Hepatocyte (in vitro differentiated cells): Measurements from ENCODE around the gene CDC42BPB. TPM values are rescaled to one million over a fixed set of nuclear protein-coding genes. Genes with fewer than 3 reads are reported as not detected.

Experiments used
- DNase-seq: peaks from one replicate; pipeline ENCODE4 v3.0.0-alpha.2; 2016; ENCODE audit warnings: low spot score
- H2AFZ ChIP-seq: fragments of 200-600 bp; sonication (generic); 2 replicates; pipeline ENCODE4 v1.6.0; 2016; ENCODE audit warnings: antibody characterized with exemption, mild to moderate bottlenecking
- H3K27ac ChIP-seq: fragments of 200-600 bp; sonication (generic); 2 replicates; pipeline ENCODE4 v1.5.1; 2016; ENCODE audit warnings: mild to moderate bottlenecking
- H3K27me3 ChIP-seq: fragments of 200-600 bp; sonication (generic); 2 replicates; pipeline ENCODE4 v1.6.1; 2016
- H3K36me3 ChIP-seq: fragments of 200-600 bp; sonication (generic); replicated peaks from 2 replicates; pipeline ENCODE4 v1.5.1; 2016; ENCODE audit warnings: low read depth; ENCODE audit not compliant: insufficient read depth
- H3K4me1 ChIP-seq: fragments of 200-600 bp; sonication (generic); 2 replicates; pipeline ENCODE4 v1.5.1; 2016; ENCODE audit warnings: mild to moderate bottlenecking, moderate library complexity; ENCODE audit not compliant: insufficient read depth
- H3K4me2 ChIP-seq: fragments of 200-600 bp; sonication (generic); 2 replicates; pipeline ENCODE4 v1.6.0; 2016
- H3K4me3 ChIP-seq: fragments of 200-600 bp; sonication (generic); 2 replicates; pipeline ENCODE4 v1.5.1; 2016; ENCODE audit warnings: mild to moderate bottlenecking
- H3K79me2 ChIP-seq: fragments of 200-600 bp; sonication (generic); 2 replicates; pipeline ENCODE4 v1.6.0; 2017; ENCODE audit warnings: mild to moderate bottlenecking
- H3K9me2 ChIP-seq: fragments of 200-600 bp; sonication (generic); replicated peaks from 2 replicates; pipeline ENCODE4 v1.6.0; 2017; ENCODE audit warnings: mild to moderate bottlenecking; ENCODE audit not compliant: insufficient read depth
- H3K9me3 ChIP-seq: fragments of 200-600 bp; sonication (generic); 2 replicates; pipeline ENCODE4 v1.5.1; 2016; ENCODE audit warnings: low read depth, mild to moderate bottlenecking
- H4K20me1 ChIP-seq: fragments of 200-600 bp; sonication (generic); 2 replicates; pipeline ENCODE4 v1.6.0; 2016; ENCODE audit warnings: mild to moderate bottlenecking; ENCODE audit not compliant: insufficient read depth, poor library complexity, severe bottlenecking
- CTCF ChIP-seq: fragments of 200-600 bp; sonication (generic); IDR thresholded peaks from 2 replicates; pipeline ENCODE4 v1.5.1; 2016; ENCODE audit warnings: antibody characterized with exemption, mild to moderate bottlenecking; ENCODE audit not compliant: poor library complexity
- EZH2 ChIP-seq: fragments of 200-600 bp; sonication (generic); IDR thresholded peaks from 2 replicates; pipeline ENCODE4 v1.6.1; 2016; ENCODE audit warnings: antibody characterized with exemption, mild to moderate bottlenecking, borderline replicate concordance
- EZH2phosphoT487 ChIP-seq: fragments of 200-600 bp; sonication (generic); IDR thresholded peaks from one replicate; pipeline ENCODE4 v1.6.1; 2018; ENCODE audit warnings: antibody characterized with exemption, mild to moderate bottlenecking, low read depth, moderate library complexity; ENCODE audit not compliant: unreplicated experiment, severe bottlenecking
- WGBS: methylation state at CpG from one replicate; pipeline ENCODE4 v1.1.6; 2016; ENCODE audit warnings: low lambda C conversion rate; ENCODE audit errors: missing lambda C conversion rate; 5-methylcytosine and 5-hydroxymethylcytosine counted together
- polyA plus RNA-seq: library from polyadenylated mRNA; unstranded; fragments of >200 nt; fragmentation: Nextera tagmentation; extraction: Ambion mirVana; gene quantifications from 2 replicates; pipeline ENCODE4 v1.2.1, GENCODE V29; 2016
- total RNA-seq: library from RNA; depleted of rRNA; stranded (reverse); fragments of >200 nt; gene quantifications from 2 replicates; pipeline ENCODE4 v1.2.3, GENCODE V29; 2014

Gene CDC42BPB
- total and polyA plus RNA-seq, 2 experiments from 2014 or later = 10.2 to 60.6 TPM

GRCh38 chr14:102996941-102997340 lies 60.4 kb downstream of the CDC42BPB start:
- H3K36me3 ChIP-seq = no peaks in the 10 kb centered on the region
- H3K9me2 ChIP-seq = no peaks in the 10 kb centered on the region
- H3K27ac ChIP-seq = no peak overlapping the region
- TF ChIP-seq EZH2 (no peak), CTCF (no peak), EZH2phosphoT487 (no peak)
- no peaks in the 10 kb centered on the region for H3K27me3 ChIP-seq
- peaks cover 15% of the 10 kb centered on the region for H3K79me2 ChIP-seq
- peaks cover 5% of the 10 kb centered on the region for H3K4me1 ChIP-seq
- no peaks in the 10 kb centered on the region for H4K20me1 ChIP-seq
- no peak overlapping the region for H3K4me2 ChIP-seq
- H2AFZ ChIP-seq = no peak overlapping the region
- DNase-seq = no peak
- no peaks in the 10 kb centered on the region for H3K9me3 ChIP-seq
- H3K4me3 ChIP-seq = no peak overlapping the region
- 97% methylated on average over 10 of the region's 10 CpGs for WGBS

- H3K27me3 ChIP-seq = no peaks in the 10 kb centered on the region
- H4K20me1 ChIP-seq = no peaks in the 10 kb centered on the region
- WGBS = 89% methylated on average over 4 of the region's 4 CpGs
- no peak overlapping the region for H3K4me2 ChIP-seq
- no peak overlapping the region for H2AFZ ChIP-seq
- peaks cover 22% of the 10 kb centered on the region for H3K79me2 ChIP-seq
- no peaks in the 10 kb centered on the region for H3K36me3 ChIP-seq
- peak overlapping the region; percentile 87 for H3K27ac ChIP-seq
- DNase-seq = no peak
- no peaks in the 10 kb centered on the region for H3K9me3 ChIP-seq
- H3K9me2 ChIP-seq = no peaks in the 10 kb centered on the region
- TF ChIP-seq EZH2phosphoT487 (no peak), CTCF (no peak), EZH2 (no peak)
- H3K4me1 ChIP-seq = peaks cover 5% of the 10 kb centered on the region
- H3K4me3 ChIP-seq = no peak overlapping the region
Observed at GRCh38 chr14:102994689-102995088, 62.7 kb downstream of the CDC42BPB start.

GRCh38 chr14:102993523-102993922 lies 63.8 kb downstream of the CDC42BPB start:
- Histone ChIP-seq H3K4me3 (no peak overlapping the region), H3K27me3 (no peaks in the 10 kb centered on the region), H3K27ac (peak overlapping the region; percentile 87), H3K4me2 (peak overlapping the region; percentile 32), H4K20me1 (no peaks in the 10 kb centered on the region), H3K4me1 (peaks cover 5% of the 10 kb centered on the region), H2AFZ (no peak overlapping the region), H3K36me3 (peaks cover 1% of the 10 kb centered on the region), H3K9me3 (peaks cover 8% of the 10 kb centered on the region), H3K9me2 (no peaks in the 10 kb centered on the region), H3K79me2 (peaks cover 30% of the 10 kb centered on the region)
- no peak for TF ChIP-seq CTCF
- peak; percentile 66 for DNase-seq
- WGBS = 61% methylated on average over 3 of the region's 3 CpGs

GRCh38 chr14:102991376-102991775 lies 66.0 kb downstream of the CDC42BPB start:
- no peak for TF ChIP-seq EZH2
- no peak for TF ChIP-seq EZH2phosphoT487
- no peak for TF ChIP-seq CTCF
- 98% methylated on average over 3 of the region's 3 CpGs for WGBS
- peaks cover 36% of the 10 kb centered on the region for H3K79me2 ChIP-seq
- no peaks in the 10 kb centered on the region for H3K9me2 ChIP-seq
- H3K9me3 ChIP-seq = peaks cover 18% of the 10 kb centered on the region
- no peak overlapping the region for H3K4me3 ChIP-seq
- H3K27me3 ChIP-seq = no peaks in the 10 kb centered on the region
- H3K4me1 ChIP-seq = no peaks in the 10 kb centered on the region
- H4K20me1 ChIP-seq = no peaks in the 10 kb centered on the region
- no peak overlapping the region for H3K4me2 ChIP-seq
- peaks cover 8% of the 10 kb centered on the region for H3K36me3 ChIP-seq
- H2AFZ ChIP-seq = no peak overlapping the region
- DNase-seq = no peak
- H3K27ac ChIP-seq = no peak overlapping the region
